Frontal cortex (tissue), 4 donors: ENCODE measurements around the gene KRT5. TPM values are rescaled to one million over a fixed set of nuclear protein-coding genes. Genes with fewer than 3 reads are reported as not detected.
"Not testable (repeated sequence)": the region's sequence is repeated elsewhere in the genome, so short reads cannot be mapped to it uniquely, and the experiment has no call there.

Source experiments
- DNase-seq, 2 donors: peaks; one replicate each; pipeline ENCODE4 v3.0.0; 2012; ENCODE audit warnings: low spot score in 2 of 2
- FAIRE-seq: peaks from 2 replicates; lab custom pipeline; 2012; peaks lifted over from hg19 to GRCh38; lab: Jason Lieb, UNC
- total RNA-seq: library from RNA; depleted of rRNA; stranded (reverse); fragments of >200 nt; gene quantifications from one replicate; pipeline ENCODE4 v1.2.3, GENCODE V29; 2014
- donor health status: control.
- donor health status: control.
- donor health status: control.

KRT5 gene
- total RNA-seq, 1 donor from 2014 or later = not detected

DNA sequence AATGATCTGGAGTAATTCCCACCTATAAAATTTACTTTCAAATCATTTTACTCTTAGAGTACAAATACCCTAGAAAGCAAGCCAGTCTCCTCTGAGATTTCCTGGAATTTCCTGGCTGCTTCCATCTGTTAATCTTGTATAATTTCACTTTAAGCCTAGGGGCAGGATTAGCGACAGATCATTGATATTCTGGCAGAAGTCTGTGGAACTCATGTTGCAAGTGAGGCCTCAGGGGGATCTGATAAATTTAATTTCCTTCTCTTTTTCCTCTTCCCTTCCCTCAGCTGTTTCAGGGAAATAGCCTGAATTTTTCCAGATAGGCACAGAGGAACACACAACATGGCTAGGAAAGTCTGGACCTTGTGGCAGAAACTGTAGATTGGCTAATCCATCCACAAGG, 21.2 kb downstream of the KRT5 start:
- FAIRE-seq (no peak), DNase-seq (no peak)

DNA sequence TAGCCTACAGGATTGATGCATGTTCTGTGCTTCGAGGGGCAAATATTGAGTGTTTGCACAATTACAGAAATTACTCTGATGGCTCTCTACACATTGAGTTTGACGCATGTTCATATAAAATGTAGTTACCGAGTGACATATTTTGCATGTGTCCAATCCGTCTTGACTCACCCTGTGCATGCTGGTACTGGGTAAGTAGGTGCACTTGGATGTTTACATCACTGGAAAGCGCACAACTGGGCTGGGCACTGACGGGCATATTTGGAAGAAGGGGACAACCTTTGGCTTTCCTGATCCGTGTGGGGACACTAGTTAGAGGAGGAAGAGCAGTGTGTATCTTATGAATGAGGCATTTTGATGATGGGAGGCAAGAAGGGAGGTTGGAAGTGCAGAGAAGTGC, 22.2 kb downstream of the KRT5 start:
- no peak for FAIRE-seq

DNA sequence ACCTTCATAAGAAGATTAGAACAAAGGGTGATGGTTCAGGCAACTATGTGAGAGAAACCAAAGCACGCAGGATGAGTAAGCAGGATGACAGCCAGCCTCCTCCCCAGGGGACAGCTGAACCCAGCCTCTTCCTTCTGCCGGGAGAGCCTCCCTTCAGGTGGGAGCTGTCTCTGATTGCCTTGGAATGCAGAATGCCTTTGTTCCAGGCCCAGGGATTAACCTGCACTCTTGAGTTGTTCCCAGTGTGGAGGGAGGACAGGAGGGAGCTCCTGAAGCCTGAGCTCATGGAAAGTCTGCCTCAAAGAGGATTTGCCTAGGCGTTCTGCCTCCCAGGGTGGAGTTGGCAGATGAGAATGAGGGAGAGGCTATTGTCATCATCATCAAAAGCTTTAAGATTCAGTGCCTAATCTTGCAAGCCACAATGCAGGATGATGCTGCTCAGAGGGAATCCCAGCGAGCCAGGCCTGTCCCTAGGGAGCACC, 23.6 kb downstream of the KRT5 start:
- no peak for FAIRE-seq

More for the DNA sequence above, 22.2 kb downstream of the KRT5 start:
- DNase-seq = no peak

DNA sequence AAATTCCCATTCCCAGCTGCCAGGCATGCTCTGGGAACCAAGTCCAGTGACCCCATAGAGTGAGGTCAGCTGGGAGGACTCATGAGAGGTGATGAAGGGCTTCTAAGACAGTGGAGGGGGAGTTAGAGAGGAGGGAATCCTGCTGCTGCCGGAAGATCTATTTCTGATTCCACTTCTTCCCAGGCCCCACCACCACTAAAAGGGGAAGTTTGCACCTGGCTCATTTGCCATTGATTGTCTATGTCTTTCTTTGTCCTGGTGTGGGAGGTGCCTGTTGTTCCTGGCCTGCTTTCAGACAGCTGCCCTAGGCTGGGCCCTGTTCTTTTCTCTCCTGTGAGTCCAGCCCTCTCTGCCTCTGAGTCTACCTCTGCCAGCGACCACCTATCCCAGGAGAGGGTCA, 24.1 kb downstream of the KRT5 start:
- DNase-seq (no peak), FAIRE-seq (no peak)

More for the DNA sequence above, 23.6 kb downstream of the KRT5 start:
- DNase-seq = no peak

DNA sequence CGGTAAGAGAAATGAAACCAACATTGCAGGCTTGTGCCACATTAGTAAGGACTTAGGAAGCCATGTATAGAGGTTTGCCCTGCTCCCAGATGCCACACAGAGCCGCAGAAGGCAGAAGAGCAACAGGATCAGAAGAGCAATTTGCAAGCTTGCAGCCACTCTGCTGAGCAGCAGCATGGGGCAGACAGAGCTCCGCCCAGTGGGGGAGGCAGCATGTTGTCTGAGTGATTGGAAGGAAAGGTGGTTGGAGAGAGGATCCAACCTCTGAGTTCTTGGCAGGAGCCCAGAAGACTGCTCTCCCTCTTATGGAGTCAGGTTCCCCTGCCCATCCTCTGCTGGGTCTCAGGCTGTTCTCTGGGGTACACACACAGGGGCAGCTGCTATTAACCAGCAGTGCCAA, 24.8 kb downstream of the KRT5 start:
- DNase-seq (no peak), FAIRE-seq (no peak)

DNA sequence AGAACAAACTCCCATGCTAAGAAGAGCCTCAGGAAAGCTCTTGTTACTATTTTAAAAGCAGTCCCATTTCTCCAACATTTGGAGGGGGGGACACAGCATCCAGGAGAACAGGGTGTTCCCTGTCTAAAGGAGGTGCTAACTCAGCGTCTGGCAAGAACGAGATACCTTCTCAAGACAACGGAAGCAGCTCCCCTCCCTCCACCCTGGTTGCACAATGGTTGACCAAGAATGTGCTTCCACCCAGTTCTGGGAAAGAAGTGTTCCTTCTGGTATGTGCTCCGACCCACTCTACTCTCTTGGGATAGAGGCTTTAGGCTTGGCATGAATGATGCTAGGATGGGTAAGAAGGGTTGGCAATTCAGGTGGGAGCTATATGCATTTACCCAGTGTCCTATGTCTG, 25.7 kb downstream of the KRT5 start:
- FAIRE-seq (no peak), DNase-seq (no peak)

DNA sequence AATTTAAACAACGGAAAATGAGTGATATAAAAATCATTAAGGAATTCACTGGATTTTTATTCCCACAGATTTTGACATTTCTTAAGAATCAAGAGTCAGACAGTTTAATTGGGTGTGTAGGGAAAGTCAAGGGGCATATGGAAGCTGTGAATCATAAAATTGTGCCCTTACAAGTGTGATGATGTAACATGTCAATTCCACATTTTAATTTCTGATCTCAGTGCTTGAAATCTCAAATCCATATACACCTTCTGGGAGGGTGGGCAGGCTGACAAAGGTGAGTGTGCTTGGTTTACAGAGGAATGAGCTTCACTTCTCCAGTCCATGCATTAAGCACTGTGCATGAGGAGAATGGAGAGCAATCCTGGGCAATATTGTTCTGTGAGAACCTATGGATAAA, 26.1 kb downstream of the KRT5 start:
- no peak for FAIRE-seq
- DNase-seq = no peak

DNA sequence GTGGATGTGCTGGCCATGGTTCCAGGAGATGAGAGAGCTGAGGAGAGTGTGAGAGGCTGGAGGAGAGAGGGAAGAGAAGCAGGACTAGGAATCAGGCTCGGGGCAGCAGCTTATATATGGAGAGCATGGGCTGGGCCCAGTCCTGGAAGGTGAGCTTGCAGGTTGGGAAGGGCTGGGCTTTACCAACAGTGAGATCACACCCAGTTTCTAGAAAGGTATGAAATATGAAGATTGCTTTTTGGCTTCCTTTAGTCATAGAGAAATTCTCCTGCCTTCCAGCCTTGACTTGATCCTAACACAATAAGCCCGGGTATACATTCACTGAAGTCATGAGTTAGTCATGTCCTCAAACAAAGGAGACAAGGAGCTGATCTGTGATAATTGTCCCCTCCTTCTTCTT, 27.0 kb downstream of the KRT5 start, which contains the start of gene KRT6A:
KRT6A (minus strand) TSS at position 86 of the 400 bp plus-strand sequence; CDS start at position 17, 69 bp downstream.
- FAIRE-seq = no peak

DNA sequence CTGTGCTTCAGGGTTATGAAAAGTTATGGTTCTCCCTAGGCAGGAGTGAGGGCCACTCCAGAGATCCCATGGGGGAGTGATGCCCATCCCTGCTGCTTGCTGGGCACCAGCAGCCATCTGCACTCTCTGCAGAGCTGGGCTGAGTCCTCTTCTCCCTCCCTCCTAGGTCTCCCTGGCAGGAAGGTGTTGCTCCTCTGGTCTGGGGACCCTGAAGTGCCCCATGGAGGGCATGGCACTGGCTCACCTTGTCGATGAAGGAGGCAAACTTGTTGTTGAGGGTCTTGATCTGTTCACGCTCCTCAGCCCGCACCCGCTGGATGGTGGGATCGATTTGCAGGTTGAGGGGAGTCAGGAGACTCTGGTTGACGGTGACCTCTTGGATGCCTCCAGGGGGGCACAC, 27.8 kb downstream of the KRT5 start:
- DNase-seq, FAIRE-seq: not testable (repeated sequence)

More for the DNA sequence above, 27.0 kb downstream of the KRT5 start, which contains the start of gene KRT6A:
- no peak for DNase-seq

DNA sequence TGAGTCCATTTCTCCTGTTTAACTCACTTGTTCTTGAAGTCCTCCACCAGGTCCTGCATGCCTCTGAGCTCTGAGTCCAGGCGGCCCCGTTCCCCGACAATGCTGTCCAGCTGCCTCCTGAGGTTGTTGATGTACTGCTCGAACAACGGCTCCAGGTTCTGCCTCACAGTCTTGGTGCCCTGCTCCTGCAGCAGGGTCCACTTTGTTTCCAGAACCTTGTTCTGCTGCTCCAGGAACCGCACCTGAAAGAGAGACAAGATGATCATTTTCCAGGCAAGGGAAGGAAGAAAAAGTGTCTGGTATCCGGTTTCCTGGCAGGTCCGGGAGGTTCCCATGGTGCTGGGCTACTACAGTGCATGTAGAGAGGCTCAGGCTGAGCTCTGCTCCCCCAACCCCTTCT, 28.7 kb downstream of the KRT5 start:
- FAIRE-seq = not testable (repeated sequence)

DNA sequence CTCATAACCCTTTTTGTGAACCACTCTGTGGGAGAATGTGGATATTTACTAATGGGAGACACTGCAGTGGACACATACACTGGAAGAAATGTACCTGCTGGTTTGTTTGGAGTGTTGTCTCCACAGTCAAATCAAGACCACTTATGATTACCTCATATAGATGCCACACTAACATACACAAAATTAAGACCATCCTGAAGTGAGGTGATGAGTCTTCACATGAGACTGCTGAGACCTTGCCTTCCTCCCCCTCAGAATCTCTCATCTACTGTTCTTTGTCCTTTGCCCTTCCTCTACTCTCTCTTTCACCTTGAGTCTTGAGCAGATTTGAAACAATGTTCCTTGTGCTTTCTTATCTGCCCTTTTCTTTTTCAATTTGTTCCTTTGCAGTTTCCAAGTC, 31.5 kb downstream of the KRT5 start:
- no peak for FAIRE-seq
- no peak for DNase-seq

More for the DNA sequence above, 28.7 kb downstream of the KRT5 start:
- not testable (repeated sequence) for DNase-seq

DNA sequence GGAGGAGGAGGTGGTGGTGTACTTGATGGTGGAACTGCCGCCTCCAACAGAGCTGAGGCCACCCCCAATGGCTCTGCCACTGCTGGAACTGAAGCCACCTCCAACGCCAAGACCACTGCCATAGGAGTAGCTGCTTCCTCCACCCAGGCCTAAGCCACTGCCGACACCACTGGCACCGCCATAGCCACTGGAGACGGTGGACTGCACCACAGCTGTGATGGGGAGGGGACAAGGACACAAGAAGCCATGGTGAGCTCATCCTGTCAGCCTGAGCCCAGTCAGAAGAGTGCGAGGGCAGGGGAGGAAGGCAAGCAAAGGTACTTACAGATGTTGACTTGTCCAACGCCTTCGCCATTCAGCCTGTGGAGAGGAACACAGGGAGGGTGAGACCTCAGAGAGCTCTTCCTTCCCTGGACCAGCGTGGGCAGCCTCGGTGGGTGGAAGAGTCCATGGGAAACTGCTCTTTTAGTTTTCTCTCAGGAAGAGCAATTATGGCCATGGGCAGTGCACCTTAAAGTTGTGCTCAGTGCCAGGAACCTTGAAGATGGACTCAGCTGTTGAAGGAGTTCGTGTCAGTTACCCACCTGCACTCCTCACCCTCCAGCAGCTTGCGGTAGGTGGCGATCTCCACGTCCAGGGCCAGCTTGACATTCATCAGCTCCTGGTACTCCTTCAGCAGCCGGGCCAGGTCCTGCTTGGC, 32.3 kb downstream of the KRT5 start:
- not testable (repeated sequence) for DNase-seq, FAIRE-seq

DNA sequence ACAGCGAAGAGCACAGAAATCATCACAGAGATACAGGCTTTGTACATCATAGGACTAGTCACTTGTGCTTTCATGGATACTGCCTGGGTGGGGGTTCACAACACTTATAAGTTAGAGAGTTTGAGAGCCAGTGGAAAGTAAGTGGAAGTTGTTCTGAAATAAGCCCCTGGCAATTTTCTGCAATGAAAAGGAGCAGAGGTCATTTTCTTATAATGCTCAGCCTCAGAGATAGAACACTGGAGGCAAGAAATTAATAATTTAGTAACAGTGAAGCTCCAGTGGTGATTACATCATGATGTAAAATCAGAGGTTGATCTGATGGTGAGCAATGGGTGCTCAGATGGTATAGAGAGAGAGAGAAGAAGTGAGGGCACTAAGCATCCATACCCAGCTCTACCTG, 33.0 kb downstream of the KRT5 start:
- no peak for FAIRE-seq
- DNase-seq = no peak

DNA sequence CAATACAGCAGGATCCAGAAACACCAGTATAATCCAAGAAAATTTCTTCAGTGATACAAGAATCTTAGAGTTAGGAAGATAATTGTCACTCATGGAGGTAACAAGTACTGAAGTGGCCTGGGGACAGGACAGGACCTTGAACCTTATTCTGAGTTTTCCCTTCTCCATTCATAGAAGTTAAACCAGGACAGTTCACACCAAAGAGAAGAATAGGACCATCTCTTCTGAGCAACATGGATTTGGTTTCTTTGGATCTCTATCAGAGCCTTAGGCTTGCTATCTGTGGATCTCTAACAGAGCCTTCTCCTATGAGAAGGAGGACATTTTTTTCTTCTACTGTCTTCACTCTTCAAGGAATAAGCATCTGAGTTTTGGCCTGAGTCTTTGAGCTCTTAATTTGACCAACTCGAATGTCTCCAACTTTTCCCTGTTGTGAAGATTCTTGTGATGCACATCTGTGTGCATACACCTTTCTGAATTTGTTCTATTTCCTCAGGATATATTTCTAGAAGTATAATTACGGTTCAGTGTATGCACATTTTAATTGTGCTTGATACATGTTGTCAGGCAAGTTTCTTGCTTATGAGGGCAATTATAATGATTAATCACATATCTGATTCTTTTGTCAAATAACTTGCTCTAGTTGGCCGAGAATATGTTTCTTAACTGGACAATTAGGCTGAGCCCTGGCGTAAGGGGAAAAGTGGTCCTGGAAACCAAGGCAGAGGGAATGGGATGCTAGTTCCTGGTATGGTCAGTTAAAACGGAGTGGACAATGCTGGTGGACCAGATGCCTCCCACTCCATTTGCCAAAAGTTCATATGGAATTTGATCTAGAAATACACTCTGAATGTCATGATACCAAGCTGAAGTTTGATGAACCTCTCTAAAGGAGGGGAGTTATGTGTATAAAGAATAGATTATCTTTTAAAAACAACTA, 33.8 kb downstream of the KRT5 start:
- DNase-seq (no peak), FAIRE-seq (no peak)

DNA sequence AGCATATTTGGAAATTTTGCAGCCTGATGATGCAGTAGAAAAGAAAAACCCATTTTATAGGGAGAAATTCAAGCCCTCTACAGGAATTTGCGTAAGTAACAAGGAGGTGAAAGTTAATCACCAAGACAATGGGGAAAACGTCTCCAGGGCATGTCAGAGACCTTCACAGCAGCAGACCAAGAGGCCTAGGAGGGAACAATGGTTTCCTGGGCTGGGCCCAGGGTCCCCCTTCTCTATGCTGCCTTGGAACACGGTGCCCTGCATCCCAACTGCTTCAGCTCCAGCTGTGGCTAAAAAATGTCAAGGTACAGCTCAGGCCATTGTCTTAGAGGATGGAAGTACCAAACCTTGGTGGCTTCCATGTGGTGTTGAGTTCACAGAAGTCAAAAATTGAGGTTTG, 40.1 kb downstream of the KRT5 start:
- FAIRE-seq = no peak
- DNase-seq = no peak

DNA sequence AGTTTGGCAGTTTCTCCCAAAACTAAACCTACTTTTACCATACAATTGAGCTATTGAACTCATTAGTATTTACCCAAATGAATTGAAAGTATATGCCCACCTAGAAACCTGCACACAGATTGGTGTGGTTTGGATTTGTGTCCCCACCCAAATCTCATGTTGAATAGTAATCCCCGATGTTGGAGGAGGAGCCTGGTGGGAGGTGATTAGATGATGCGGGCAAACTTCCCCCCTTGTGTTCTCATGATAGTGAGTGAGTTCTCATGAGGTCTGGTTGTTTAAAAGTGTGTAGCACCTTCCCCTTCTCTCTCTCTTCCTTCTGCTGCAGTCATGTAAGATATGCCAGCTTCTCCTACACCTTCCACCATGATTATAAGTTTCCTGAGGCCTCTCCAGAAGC, 42.5 kb downstream of the KRT5 start:
- DNase-seq (no peak), FAIRE-seq (no peak)

DNA sequence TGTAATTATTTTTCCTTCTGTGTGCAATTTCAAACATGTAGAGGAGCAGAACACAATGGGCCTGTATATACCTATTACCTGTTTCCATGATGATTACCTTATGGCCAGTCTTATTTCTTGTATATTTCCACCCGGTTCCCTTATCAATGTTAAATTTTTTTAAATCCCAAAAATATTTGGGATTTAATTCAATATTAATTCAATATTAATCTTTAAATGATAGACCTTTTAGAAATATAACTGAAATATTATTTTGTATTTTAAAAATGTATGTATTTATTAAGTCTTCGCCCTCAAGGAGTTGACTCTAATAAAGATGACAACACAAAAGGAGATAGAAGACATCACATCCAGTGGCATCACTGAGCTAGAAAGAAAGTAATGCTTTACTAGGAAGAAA, 46.0 kb downstream of the KRT5 start:
- no peak for FAIRE-seq
- DNase-seq = no peak

DNA sequence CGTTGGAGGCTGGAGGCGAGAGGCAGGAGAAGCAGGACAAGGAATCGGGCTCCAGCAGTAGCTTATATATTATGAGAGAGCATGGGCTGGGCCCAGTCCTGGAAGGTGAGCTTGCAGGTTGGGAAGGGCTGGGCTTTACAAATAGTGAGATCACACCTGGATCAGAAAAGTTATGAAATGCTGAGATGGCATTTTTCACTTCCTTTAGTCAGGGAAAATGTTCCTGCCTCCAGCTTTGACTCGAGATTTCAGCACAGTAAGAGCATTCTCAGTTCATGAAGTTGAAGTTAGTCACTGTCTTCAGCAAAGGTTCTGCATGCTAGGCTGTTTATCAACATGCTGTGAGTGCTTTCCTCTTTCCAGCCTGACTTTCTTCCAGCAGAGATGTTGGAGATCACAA, 46.4 kb downstream of the KRT5 start, which contains the start of gene KRT6C:
KRT6C (minus strand) TSS at position 38 of the 400 bp plus-strand sequence. CDS start 68 bp downstream, outside the sequence.
- FAIRE-seq (no peak), DNase-seq (no peak)

DNA sequence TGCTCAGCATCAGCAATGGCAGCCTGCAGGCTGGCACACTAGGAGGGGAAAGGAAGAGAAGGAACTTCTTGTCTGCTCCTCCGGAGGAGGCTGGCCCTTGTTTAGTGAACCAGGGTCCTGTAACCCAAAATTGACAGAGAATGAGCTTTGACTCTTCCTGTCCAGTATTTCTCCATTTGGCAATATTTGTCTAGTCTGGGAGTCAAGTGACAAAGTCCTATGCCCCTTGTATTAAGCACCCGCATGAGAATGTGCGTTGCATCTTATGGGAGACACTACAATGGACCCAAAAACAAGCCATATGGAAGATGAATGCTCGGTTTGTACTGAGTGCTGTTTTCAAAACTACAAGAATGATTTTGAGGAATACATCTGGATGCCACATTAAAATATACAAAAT, 50.3 kb downstream of the KRT5 start:
- no peak for DNase-seq
- FAIRE-seq = no peak

DNA sequence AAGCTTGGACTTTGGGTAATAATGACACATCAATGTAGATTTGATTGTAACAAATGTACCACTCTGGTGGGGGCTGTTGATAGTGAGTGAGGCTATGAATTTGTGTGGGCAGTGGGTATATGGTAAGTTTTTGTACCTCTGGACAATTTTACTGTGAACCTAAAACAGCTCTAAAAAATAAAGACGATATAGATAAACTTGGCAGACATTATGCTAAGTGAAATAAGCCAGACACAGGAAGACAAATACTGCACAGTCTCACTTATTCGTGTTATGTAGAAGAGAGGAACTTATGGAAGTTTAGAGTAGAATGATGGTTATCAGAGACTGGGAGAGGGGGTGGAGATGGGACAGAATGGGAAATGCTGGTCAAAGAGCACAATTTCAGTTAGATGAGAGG, 55.3 kb downstream of the KRT5 start:
- FAIRE-seq = no peak

More for the DNA sequence above, 55.3 kb downstream of the KRT5 start:
- no peak for DNase-seq
